ENCODE results near the gene NUP42.

The NUP42 gene

DNA sequence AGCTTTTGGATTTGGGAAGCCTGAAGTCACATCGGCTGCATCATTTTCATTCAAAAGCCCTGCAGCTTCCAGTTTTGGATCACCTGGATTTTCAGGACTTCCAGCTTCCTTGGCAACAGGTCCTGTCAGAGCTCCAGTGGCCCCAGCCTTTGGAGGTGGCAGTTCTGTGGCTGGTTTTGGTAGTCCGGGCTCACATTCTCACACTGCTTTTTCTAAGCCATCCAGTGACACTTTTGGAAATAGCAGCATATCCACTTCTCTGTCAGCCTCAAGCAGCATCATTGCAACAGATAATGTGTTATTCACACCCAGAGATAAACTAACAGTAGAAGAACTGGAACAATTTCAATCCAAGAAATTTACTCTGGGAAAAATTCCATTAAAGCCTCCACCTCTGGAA is 18.5 kb downstream of the NUP42 start:
- Histone ChIP-seq H3K4me2 (ENCODE audit: low read length) (no peak overlapping the region), H3K18ac (ENCODE audit: low read length) (no peak overlapping the region), H3K4ac (ENCODE audit: low read depth, low read length) (no peak overlapping the region), H2AK5ac (ENCODE audit: low read length) (no peak overlapping the region), H3K79me2 (ENCODE audit: control insufficient read depth, insufficient read depth, low read length, poor library complexity) (no peaks in the 10 kb centered on the region), H4K12ac (ENCODE audit: low read depth, low read length) (no peak overlapping the region), H2BK5ac (ENCODE audit: low read depth, low read length, poor library complexity) (no peak overlapping the region), H3K79me1 (ENCODE audit: low read length) (no peaks in the 10 kb centered on the region), H3K27ac (ENCODE audit: low read depth, low read length) (no peak overlapping the region), H4K8ac (ENCODE audit: low read depth, low read length) (no peak overlapping the region), H2BK120ac (ENCODE audit: insufficient read depth, low read length, poor library complexity) (no peak overlapping the region), H3K4me3 (ENCODE audit: low read depth, low read length) (no peak overlapping the region), H3K9me3 (ENCODE audit: insufficient read depth, low read depth, low read length) (no peaks in the 10 kb centered on the region), H3K4me1 (ENCODE audit: control insufficient read depth in 1 of 2, insufficient read depth in 2 of 2, low read length in 2 of 2) (no peaks in the 10 kb centered on the region), H2BK12ac (ENCODE audit: low read length) (no peak overlapping the region), H3K36me3 (ENCODE audit: control insufficient read depth in 1 of 2, insufficient read depth in 2 of 2, low read length in 2 of 2) (peaks cover 7 to 16% of the 10 kb centered on the region in 2 experiments), H3K27me3 (ENCODE audit: insufficient read depth, low read length) (no peaks in the 10 kb centered on the region), H4K91ac (ENCODE audit: low read depth, low read length) (no peak overlapping the region), H3K23ac (ENCODE audit: low read length) (no peak overlapping the region), H2AFZ (ENCODE audit: insufficient read depth, low read length, poor library complexity) (no peak overlapping the region), H3K9ac (ENCODE audit: low read length) (no peak overlapping the region), H3K14ac (ENCODE audit: low read length) (no peak overlapping the region)
- WGBS (ENCODE audit: extremely low coverage, insufficient coverage, insufficient read length): no CpG with 5 or more reads among the region's 2 CpGs
- no peak for DNase-seq

DNA sequence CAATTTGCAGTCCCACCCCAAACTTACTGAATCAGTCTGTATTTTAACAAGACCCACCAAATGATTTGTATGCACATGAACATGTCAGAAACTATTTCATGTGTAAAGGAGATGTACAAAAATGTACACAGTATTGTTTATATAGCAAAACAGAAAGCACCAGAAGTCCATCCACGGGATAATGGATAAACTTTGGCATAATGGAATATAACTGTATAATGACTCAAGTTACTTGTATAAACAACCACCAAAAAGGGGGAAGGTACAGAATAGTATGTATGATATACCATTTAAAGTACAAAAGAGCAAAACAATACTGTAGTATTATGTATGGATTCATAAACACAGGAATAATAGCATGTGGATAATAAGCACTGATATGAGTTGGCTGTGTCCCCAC is 22.4 kb downstream of the NUP42 start:
- Histone ChIP-seq H3K79me2 (ENCODE audit: control insufficient read depth, insufficient read depth, low read length, poor library complexity) (no peaks in the 10 kb centered on the region), H3K9ac (ENCODE audit: low read length) (no peak overlapping the region), H2BK120ac (ENCODE audit: insufficient read depth, low read length, poor library complexity) (no peak overlapping the region), H4K12ac (ENCODE audit: low read depth, low read length) (no peak overlapping the region), H3K18ac (ENCODE audit: low read length) (no peak overlapping the region), H3K79me1 (ENCODE audit: low read length) (no peaks in the 10 kb centered on the region), H3K23ac (ENCODE audit: low read length) (no peak overlapping the region), H3K14ac (ENCODE audit: low read length) (no peak overlapping the region), H2BK12ac (ENCODE audit: low read length) (no peak overlapping the region), H3K4me3 (ENCODE audit: low read depth, low read length) (no peak overlapping the region), H2AFZ (ENCODE audit: insufficient read depth, low read length, poor library complexity) (no peak overlapping the region), H3K27me3 (ENCODE audit: insufficient read depth, low read length) (no peaks in the 10 kb centered on the region), H3K4me1 (ENCODE audit: control insufficient read depth in 1 of 2, insufficient read depth in 2 of 2, low read length in 2 of 2) (no peaks in the 10 kb centered on the region), H2AK5ac (ENCODE audit: low read length) (no peak overlapping the region), H3K4me2 (ENCODE audit: low read length) (no peak overlapping the region), H4K8ac (ENCODE audit: low read depth, low read length) (no peak overlapping the region), H4K91ac (ENCODE audit: low read depth, low read length) (no peak overlapping the region), H3K36me3 (ENCODE audit: control insufficient read depth in 1 of 2, insufficient read depth in 2 of 2, low read length in 2 of 2) (peaks cover 4 to 11% of the 10 kb centered on the region in 2 experiments), H3K9me3 (ENCODE audit: insufficient read depth, low read depth, low read length) (no peaks in the 10 kb centered on the region), H3K27ac (ENCODE audit: low read depth, low read length) (no peak overlapping the region), H3K4ac (ENCODE audit: low read depth, low read length) (no peak overlapping the region), H2BK5ac (ENCODE audit: low read depth, low read length, poor library complexity) (no peak overlapping the region)
- whole genome bisulfite sequencing (ENCODE audit: extremely low coverage, insufficient coverage, insufficient read length): no CpG with 5 or more reads among the region's 1 CpG
- no peak for DNase-seq

DNA sequence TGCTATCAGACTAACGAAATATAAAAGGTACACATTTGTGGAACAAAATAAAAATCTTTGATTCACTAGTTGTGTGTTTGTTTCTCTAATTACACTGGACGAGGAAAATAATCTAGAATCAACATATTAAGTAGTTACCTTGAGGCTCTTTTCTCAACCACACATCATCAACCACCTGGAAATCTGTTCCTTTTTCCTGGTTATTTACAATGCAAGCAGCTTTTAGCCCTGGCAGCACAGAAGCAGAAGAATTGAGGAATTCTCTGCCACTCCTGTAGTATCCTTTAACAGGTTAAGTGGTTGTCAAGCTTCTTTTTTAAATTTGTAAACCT is 23.7 kb downstream of the NUP42 start:
- H3K4me2 ChIP-seq (ENCODE audit: low read length): no peak overlapping the region
- no peak overlapping the region for H3K4ac ChIP-seq (ENCODE audit: low read depth, low read length)
- no peak for DNase-seq
- H2AK5ac ChIP-seq (ENCODE audit: low read length): no peak overlapping the region
- no peak overlapping the region for H2BK12ac ChIP-seq (ENCODE audit: low read length)
- WGBS (ENCODE audit: extremely low coverage, insufficient coverage, insufficient read length): no CpG with 5 or more reads among the region's 2 CpGs
- no peak overlapping the region for H3K9ac ChIP-seq (ENCODE audit: low read length)
- H3K36me3 ChIP-seq (ENCODE audit: control insufficient read depth in 1 of 2, insufficient read depth in 2 of 2, low read length in 2 of 2): peaks cover 0 to 4% of the 10 kb centered on the region in 2 experiments
- no peaks in the 10 kb centered on the region for H3K4me1 ChIP-seq (ENCODE audit: control insufficient read depth in 1 of 2, insufficient read depth in 2 of 2, low read length in 2 of 2)
- H3K18ac ChIP-seq (ENCODE audit: low read length): no peak overlapping the region
- H4K8ac ChIP-seq (ENCODE audit: low read depth, low read length): no peak overlapping the region
- no peaks in the 10 kb centered on the region for H3K27me3 ChIP-seq (ENCODE audit: insufficient read depth, low read length)
- no peaks in the 10 kb centered on the region for H3K79me2 ChIP-seq (ENCODE audit: control insufficient read depth, insufficient read depth, low read length, poor library complexity)
- H4K91ac ChIP-seq (ENCODE audit: low read depth, low read length): no peak overlapping the region
- H3K23ac ChIP-seq (ENCODE audit: low read length): no peak overlapping the region
- no peak overlapping the region for H4K12ac ChIP-seq (ENCODE audit: low read depth, low read length)
- no peak overlapping the region for H3K14ac ChIP-seq (ENCODE audit: low read length)
- no peak overlapping the region for H2AFZ ChIP-seq (ENCODE audit: insufficient read depth, low read length, poor library complexity)
- H2BK120ac ChIP-seq (ENCODE audit: insufficient read depth, low read length, poor library complexity): no peak overlapping the region
- H3K4me3 ChIP-seq (ENCODE audit: low read depth, low read length): no peak overlapping the region
- H2BK5ac ChIP-seq (ENCODE audit: low read depth, low read length, poor library complexity): no peak overlapping the region
- H3K79me1 ChIP-seq (ENCODE audit: low read length): no peaks in the 10 kb centered on the region
- H3K27ac ChIP-seq (ENCODE audit: low read depth, low read length): no peak overlapping the region
- H3K9me3 ChIP-seq (ENCODE audit: insufficient read depth, low read depth, low read length): no peaks in the 10 kb centered on the region

DNA sequence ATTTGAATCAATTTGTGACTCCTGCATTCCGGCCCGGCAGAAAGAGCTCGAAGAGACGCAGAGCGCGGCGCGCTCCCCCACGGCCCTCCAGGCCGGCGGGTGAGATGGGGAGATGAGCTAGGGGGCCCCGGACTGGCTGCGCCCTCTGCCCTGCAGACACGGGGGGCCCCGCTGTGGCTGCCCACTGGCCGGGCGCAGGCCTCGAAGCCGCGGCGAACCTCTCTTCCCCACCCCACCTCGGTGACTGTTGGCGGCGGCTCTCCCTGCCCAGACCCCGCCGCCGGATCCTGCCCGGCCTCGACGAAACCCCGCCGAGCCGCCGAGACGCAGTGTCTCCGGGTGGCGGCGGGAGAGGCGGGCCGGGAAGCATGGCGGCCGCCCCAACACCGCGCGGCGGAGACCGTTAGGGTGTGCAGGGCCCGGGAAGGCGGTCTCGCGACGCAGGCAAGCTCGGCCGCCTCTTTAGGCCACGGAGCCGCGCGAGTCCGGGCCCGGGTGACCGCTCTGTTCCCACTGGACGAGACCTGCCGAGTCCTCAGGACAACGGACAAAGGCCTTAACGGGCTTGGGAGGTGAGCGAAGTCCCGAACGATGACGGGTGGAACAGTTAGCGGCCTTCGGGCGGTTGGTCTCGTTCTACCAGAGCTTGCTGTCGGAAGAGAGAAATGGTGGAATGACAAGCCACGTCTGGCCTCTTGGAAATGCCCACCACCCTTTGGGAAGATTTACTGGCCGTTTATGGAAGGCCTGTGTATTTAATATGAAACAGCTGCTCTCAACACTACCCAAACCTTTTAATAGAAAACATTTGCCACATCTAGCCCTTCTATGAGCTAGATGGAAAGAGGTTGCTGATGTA is 24.3 kb downstream of the NUP42 start:
- Histone ChIP-seq H4K12ac (ENCODE audit: low read depth, low read length) (no peak overlapping the region), H3K36me3 (ENCODE audit: control insufficient read depth in 1 of 2, insufficient read depth in 2 of 2, low read length in 2 of 2) (peaks cover 0 to 3% of the 10 kb centered on the region in 2 experiments), H3K79me1 (ENCODE audit: low read length) (no peaks in the 10 kb centered on the region), H3K18ac (ENCODE audit: low read length) (no peak overlapping the region), H4K8ac (ENCODE audit: low read depth, low read length) (no peak overlapping the region), H2BK5ac (ENCODE audit: low read depth, low read length, poor library complexity) (no peak overlapping the region), H4K91ac (ENCODE audit: low read depth, low read length) (no peak overlapping the region), H3K4me1 (ENCODE audit: control insufficient read depth in 1 of 2, insufficient read depth in 2 of 2, low read length in 2 of 2) (no peaks in the 10 kb centered on the region), H2BK120ac (ENCODE audit: insufficient read depth, low read length, poor library complexity) (no peak overlapping the region), H3K9me3 (ENCODE audit: insufficient read depth, low read depth, low read length) (no peaks in the 10 kb centered on the region), H2AK5ac (ENCODE audit: low read length) (no peak overlapping the region), H3K9ac (ENCODE audit: low read length) (no peak overlapping the region), H3K4me3 (ENCODE audit: low read depth, low read length) (no peak overlapping the region), H2BK12ac (ENCODE audit: low read length) (no peak overlapping the region), H3K27me3 (ENCODE audit: insufficient read depth, low read length) (no peaks in the 10 kb centered on the region), H3K4me2 (ENCODE audit: low read length) (no peak overlapping the region), H3K79me2 (ENCODE audit: control insufficient read depth, insufficient read depth, low read length, poor library complexity) (no peaks in the 10 kb centered on the region), H3K4ac (ENCODE audit: low read depth, low read length) (no peak overlapping the region), H3K27ac (ENCODE audit: low read depth, low read length) (no peak overlapping the region), H3K23ac (ENCODE audit: low read length) (no peak overlapping the region), H3K14ac (ENCODE audit: low read length) (no peak overlapping the region), H2AFZ (ENCODE audit: insufficient read depth, low read length, poor library complexity) (no peak overlapping the region)
- DNase-seq: no peak
- no CpG with 5 or more reads among the region's 76 CpGs for WGBS (ENCODE audit: extremely low coverage, insufficient coverage, insufficient read length)

Measured in trophoblast cell (in vitro differentiated cells and primary cell).